Kidney epithelial cell (primary cell): ENCODE results near the gene NEK6. TPM values are rescaled to one million over a fixed set of nuclear protein-coding genes. Genes with fewer than 3 reads are reported as not detected.

Experiments used
- DNase-seq: peaks from one replicate; pipeline ENCODE4 v3.0.0-alpha.2; 2010; ENCODE audit warnings: low read depth
- H3K27me3 ChIP-seq: 2 replicates; pipeline ENCODE4 v1.6.0; 2011; ENCODE audit warnings: low read length; ENCODE audit not compliant: control insufficient read depth, insufficient read depth
- H3K36me3 ChIP-seq: 2 replicates; pipeline ENCODE4 v1.5.1; 2011; ENCODE audit warnings: low read length; ENCODE audit not compliant: control insufficient read depth, insufficient read depth
- H3K4me3 ChIP-seq: 2 replicates; pipeline ENCODE4 v1.5.1; 2011; ENCODE audit warnings: low read depth, mild to moderate bottlenecking, control low read depth, low read length
- CTCF ChIP-seq: IDR thresholded peaks from 2 replicates; pipeline ENCODE4 v1.5.1; 2011; ENCODE audit warnings: mild to moderate bottlenecking, moderate library complexity, low read length, control low read depth, inconsistent platforms; ENCODE audit not compliant: insufficient read depth, poor library complexity, severe bottlenecking
- total RNA-seq: library from RNA; depleted of rRNA; stranded (reverse); fragments of >200 nt; gene quantifications from 2 replicates; pipeline ENCODE4 v1.2.3, GENCODE V29; 2015

Gene NEK6
- total RNA-seq, 1 donor from 2014 or later, result 17.8 TPM

DNA sequence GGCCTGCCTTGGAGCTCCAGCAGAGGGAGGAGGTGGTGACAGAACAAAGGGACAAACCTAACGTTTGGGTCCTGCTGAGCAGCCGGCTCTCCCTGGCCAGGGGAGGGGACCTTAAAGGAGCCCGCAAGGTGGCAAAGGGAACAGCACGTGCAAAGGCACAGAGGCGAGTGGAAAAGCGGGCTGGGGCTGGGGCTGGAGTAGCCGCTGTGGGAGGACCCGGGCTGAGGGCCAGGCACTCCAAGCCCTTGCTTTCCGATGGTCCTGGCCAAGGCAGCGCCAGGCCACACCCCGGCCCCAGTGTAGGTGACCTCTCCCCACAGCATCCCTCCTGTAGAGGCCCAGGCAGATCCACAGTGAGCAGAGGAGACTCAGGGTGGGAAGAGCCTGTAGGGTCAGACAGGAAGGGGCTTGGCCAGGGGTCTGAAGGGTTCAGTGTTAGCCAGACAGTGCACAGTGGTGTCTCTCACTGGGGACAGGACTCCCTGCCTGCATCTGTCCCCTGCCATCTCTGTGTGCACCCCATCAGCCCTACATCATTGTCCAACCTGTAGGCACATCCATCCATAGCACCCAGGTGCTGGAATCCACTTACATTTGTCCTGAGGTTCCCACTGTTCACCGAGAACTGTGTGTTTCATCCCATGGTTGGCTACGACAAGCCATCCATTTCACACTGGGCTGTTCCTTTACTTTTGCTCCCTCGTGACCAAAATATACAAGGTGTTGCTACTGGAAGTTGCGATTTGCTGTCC is 77.0 kb downstream of the NEK6 start:
- Histone ChIP-seq H3K27me3 (no peaks in the 10 kb centered on the region), H3K36me3 (peaks cover under 1% of the 10 kb centered on the region), H3K4me3 (no peak overlapping the region)
- DNase-seq, result no peak
- TF ChIP-seq CTCF, result no peak

DNA sequence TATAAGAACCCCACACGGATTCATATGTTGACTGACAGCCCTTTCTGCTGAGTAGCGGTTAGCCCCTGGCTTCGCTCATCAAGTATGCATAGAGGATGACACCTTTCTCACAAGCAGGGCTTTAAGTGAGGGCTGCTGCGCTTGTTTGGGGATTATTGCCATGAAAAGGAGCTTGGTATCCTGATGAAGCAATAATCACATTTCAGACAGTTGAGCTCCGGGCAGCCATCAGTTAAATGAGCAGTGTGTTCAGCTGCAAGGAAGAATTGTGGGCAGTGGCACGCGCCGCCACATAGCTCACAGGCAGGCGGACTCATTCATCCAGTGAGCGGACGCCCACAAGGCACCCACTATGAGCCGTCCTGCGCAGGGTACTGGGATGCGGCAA is 77.6 kb downstream of the NEK6 start:
- DNase-seq, result no peak
- Histone ChIP-seq H3K27me3 (no peaks in the 10 kb centered on the region), H3K4me3 (no peak overlapping the region), H3K36me3 (no peaks in the 10 kb centered on the region)
- TF ChIP-seq CTCF, result no peak

- H3K27me3 ChIP-seq, result no peaks in the 10 kb centered on the region
Observed at GRCh38 chr9:124337562-124337961, 79.8 kb downstream of the NEK6 start.

GRCh38 chr9:124339603-124340146 is 81.9 kb downstream of the NEK6 start:
- Histone ChIP-seq H3K27me3 (no peaks in the 10 kb centered on the region), H3K4me3 (no peak overlapping the region), H3K36me3 (peaks cover 1% of the 10 kb centered on the region)
- TF ChIP-seq CTCF, result no peak
- DNase-seq, result no peak

More at GRCh38 chr9:124337562-124337961, 79.8 kb downstream of the NEK6 start:
- TF ChIP-seq CTCF, result no peak
- no peak for DNase-seq
- Histone ChIP-seq H3K4me3 (no peak overlapping the region), H3K36me3 (peaks cover 1% of the 10 kb centered on the region)

DNA sequence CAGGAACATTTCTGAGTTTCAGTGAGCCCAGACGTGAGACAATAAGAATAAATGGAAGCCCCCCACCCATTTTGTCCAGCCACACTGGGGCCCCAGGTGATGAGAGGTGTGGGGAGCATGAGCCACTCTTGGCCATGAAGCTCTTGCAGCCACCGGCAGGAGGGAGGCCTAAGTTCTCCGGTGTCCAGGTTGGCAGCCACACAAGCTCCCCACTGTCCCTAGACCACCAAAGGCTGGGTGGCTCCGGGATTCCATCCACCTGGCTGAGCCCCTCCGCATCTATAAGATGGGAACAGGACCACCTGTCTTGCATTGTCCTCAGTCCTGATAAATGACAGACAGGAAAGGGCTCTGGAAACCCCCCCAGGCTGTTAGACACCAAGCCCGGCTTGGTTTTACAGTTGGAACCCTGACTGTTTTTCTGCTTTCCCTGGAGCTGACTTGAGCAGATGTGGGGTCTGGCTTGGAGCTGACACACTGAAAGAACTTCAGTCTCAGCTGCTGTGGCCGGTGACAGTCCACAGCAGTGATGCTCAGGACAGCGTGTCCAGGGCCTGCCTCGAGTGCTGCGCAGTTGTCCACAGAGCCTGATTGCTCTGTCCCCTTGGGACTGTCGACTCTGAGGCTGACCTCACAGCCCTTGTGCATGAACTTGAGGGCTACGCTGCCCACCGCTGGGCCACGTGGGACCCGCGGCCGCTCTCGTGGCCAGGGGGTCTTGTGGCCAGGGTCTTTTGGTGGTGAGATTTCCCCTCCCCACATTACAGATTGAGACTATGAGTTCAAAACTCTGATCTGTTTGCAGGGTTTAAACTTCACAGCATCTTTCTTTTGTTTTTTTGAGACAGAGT is 82.7 kb downstream of the NEK6 start:
- DNase-seq, result no peak
- Histone ChIP-seq H3K4me3 (no peak overlapping the region), H3K36me3 (peaks cover 1% of the 10 kb centered on the region), H3K27me3 (no peaks in the 10 kb centered on the region)
- no peak for TF ChIP-seq CTCF
